Muscle layer of colon (tissue), 2 donors: ENCODE data around the gene ADAMTS19.
"Not testable (repeated sequence)": the region's sequence is repeated elsewhere in the genome, so short reads cannot be mapped to it uniquely, and the experiment has no call there.

Experiments used
- H3K27ac ChIP-seq: one replicate; pipeline ENCODE4 v1.7.0; 2013; ENCODE audit warnings: low read depth, mild to moderate bottlenecking, low read length, moderate library complexity
- H3K27me3 ChIP-seq, 2 donors: one replicate each; pipeline ENCODE4 v1.7.0; 2013; ENCODE audit warnings: low read length in 2 of 2, mild to moderate bottlenecking in 2 of 2; ENCODE audit not compliant: insufficient read depth in 2 of 2, control insufficient read depth in 1 of 2
- H3K36me3 ChIP-seq: one replicate; pipeline ENCODE4 v1.7.0; 2013; ENCODE audit warnings: mild to moderate bottlenecking, low read length; ENCODE audit not compliant: insufficient read depth
- H3K4me1 ChIP-seq: one replicate; pipeline ENCODE4 v1.7.0; 2013; ENCODE audit warnings: mild to moderate bottlenecking, low read length; ENCODE audit not compliant: insufficient read depth
- H3K4me3 ChIP-seq, 2 donors: one replicate each; pipeline ENCODE4 v1.7.0; 2013; ENCODE audit warnings: low read length in 2 of 2, low read depth in 1 of 2, mild to moderate bottlenecking in 1 of 2, moderate library complexity in 1 of 2
- H3K9ac ChIP-seq: one replicate; pipeline ENCODE4 v1.7.0; 2013; ENCODE audit warnings: low read length
- H3K9me3 ChIP-seq: one replicate; pipeline ENCODE4 v1.7.0; 2013; ENCODE audit warnings: mild to moderate bottlenecking, low read length
- donor health status: abdominal sarcoma.
- donor health status: Adenocarcinoma of cecum.

Gene ADAMTS19

DNA sequence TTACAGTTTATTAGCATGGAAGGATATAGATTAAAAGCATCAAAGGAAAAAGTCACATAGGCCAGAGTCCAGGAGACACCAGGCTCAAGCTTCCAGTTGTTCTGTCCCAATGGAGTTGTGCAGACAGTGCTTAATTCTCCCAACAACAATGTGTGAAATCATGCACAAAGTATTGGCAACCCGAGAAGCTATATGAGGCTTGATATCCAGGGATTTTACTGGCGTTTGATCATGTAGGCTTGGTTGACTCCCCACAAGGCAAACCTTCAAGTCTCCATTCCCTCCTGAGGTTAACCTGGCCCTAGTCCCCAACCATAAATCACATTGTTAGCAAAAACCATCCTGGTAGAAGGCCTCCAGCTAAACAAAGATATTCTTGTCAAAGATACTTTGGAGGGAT lies 141.5 kb downstream of the ADAMTS19 start:
- H3K9ac ChIP-seq, result no peak overlapping the region
- H3K9me3 ChIP-seq, result no peaks in the 10 kb centered on the region
- H3K4me1 ChIP-seq, result no peaks in the 10 kb centered on the region
- H3K4me3 ChIP-seq, result no peak overlapping the region
- H3K36me3 ChIP-seq, result no peaks in the 10 kb centered on the region
- H3K27me3 ChIP-seq, result no peaks in the 10 kb centered on the region
- H3K27ac ChIP-seq, result no peak overlapping the region

DNA sequence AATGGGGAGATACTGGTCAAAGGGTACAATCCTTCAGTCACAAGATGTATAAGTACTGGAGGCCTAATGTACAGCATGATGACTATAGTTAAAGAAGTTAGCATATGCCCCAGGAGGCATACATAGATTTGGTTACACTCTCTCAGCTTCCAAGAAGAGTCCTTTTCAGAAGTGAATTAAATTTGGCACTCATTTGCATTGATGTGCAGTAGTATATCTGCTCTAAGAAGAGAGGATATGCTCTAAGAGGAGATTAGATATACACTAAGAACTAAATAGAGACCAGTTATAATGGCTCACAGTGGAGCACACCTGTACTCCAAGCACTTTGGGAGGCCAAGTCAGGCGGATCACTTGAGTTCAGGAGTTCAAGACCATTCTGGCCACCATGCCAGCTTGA lies 148.3 kb downstream of the ADAMTS19 start:
- no peaks in the 10 kb centered on the region for H3K4me1 ChIP-seq
- no peaks in the 10 kb centered on the region for H3K36me3 ChIP-seq
- no peak overlapping the region for H3K4me3 ChIP-seq
- no peak overlapping the region for H3K9ac ChIP-seq
- no peak overlapping the region for H3K27ac ChIP-seq
- no peaks in the 10 kb centered on the region for H3K27me3 ChIP-seq
- H3K9me3 ChIP-seq, result no peaks in the 10 kb centered on the region

DNA sequence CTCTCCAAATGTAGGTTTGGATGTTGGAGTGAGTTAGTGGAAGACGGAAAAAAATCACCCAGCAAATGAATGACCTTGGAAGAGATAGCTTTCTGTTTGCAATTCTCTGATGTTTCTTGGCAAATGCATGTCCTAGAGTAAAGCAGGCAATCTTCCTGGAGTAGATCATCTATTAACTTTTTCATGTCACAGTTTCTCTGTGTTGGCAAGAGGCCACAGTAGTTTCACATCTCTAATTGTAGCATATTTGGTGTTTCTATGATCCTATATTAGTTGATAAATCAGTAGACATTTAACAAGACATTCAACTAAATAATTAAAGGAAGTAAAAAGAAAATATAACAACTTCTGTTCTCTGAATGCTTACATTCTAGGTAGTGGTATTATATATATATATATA lies 149.6 kb downstream of the ADAMTS19 start:
- Histone ChIP-seq H3K27ac (no peak overlapping the region), H3K27me3 (no peaks in the 10 kb centered on the region), H3K9ac (no peak overlapping the region), H3K36me3 (no peaks in the 10 kb centered on the region), H3K4me1 (no peaks in the 10 kb centered on the region), H3K4me3 (no peak overlapping the region), H3K9me3 (no peaks in the 10 kb centered on the region)

DNA sequence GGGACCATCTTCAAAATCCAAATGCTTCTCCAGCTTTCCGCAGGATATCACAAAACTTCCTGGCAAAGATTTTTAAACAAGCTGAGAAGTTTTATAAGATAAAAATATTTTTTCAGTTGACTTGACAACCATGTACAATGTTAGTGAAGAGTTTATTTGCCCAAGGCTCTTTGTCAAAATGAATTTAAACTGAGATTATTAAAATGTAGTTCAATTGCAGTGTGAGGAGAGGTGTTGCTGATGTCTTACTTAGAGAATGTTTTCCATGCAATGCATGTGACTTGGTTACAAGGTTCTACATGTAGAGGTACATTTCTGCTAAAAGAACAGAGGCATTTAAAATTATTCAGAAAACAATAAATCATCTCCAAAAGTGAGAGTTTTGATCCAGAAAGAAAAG lies 156.4 kb downstream of the ADAMTS19 start:
- Histone ChIP-seq H3K27me3 (no peaks in the 10 kb centered on the region), H3K4me1 (no peaks in the 10 kb centered on the region), H3K36me3 (no peaks in the 10 kb centered on the region), H3K9ac (no peak overlapping the region), H3K4me3 (no peak overlapping the region), H3K27ac (no peak overlapping the region), H3K9me3 (no peaks in the 10 kb centered on the region)

DNA sequence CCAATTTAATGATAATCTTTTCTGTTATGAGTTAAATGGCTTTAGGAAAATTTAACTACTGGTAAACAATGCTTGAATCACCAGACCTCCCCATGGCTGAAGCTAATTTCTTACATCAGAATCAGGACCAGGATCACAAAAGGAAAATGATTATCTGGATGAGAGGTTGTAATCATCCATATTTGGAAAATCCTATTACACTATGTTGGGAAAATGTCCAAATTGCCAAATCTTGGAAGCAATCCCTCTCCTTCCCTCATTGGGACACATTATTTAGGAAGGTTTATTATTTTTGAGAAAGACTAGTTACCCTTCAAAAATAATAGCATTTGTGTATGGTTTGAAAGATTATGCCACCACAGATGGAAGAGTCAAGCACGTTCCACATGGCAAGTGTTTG lies 157.1 kb downstream of the ADAMTS19 start:
- no peaks in the 10 kb centered on the region for H3K36me3 ChIP-seq
- H3K4me1 ChIP-seq, result no peaks in the 10 kb centered on the region
- no peak overlapping the region for H3K27ac ChIP-seq
- no peak overlapping the region for H3K9ac ChIP-seq
- no peak overlapping the region for H3K4me3 ChIP-seq
- no peaks in the 10 kb centered on the region for H3K9me3 ChIP-seq
- H3K27me3 ChIP-seq, result no peaks in the 10 kb centered on the region

DNA sequence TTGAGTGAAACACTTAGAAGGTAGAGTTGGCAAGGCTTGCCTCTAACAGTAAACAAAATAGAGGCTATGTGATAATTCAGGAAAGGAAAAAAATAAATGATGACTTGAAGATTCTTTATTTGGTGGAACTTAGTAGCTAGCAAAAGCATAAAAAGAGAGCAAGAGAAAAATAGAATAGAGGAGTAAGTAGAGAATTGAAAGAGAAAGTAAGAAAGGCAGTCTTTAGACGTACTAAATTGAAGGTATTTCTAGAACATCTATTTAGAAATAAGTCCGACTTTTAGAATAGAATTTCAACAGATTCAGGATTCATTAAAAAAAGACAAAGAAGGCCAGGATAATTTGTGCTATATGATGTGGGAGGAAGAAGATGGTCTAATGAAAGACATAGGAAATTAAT lies 159.7 kb downstream of the ADAMTS19 start:
- Histone ChIP-seq H3K4me1 (no peaks in the 10 kb centered on the region), H3K27me3 (no peaks in the 10 kb centered on the region), H3K9ac (no peak overlapping the region), H3K9me3 (no peaks in the 10 kb centered on the region), H3K4me3 (no peak overlapping the region), H3K36me3 (no peaks in the 10 kb centered on the region), H3K27ac (no peak overlapping the region)

GRCh38 chr5:129622531-129622930 lies 162.4 kb downstream of the ADAMTS19 start:
- H3K9ac ChIP-seq, result no peak overlapping the region
- H3K4me3 ChIP-seq, result no peak overlapping the region
- no peak overlapping the region for H3K27ac ChIP-seq
- no peaks in the 10 kb centered on the region for H3K27me3 ChIP-seq
- no peaks in the 10 kb centered on the region for H3K36me3 ChIP-seq
- H3K4me1 ChIP-seq, result no peaks in the 10 kb centered on the region
- H3K9me3 ChIP-seq, result no peaks in the 10 kb centered on the region

GRCh38 chr5:129629575-129629974 lies 169.5 kb downstream of the ADAMTS19 start:
- no peak overlapping the region for H3K4me3 ChIP-seq
- H3K36me3 ChIP-seq, result no peaks in the 10 kb centered on the region
- no peak overlapping the region for H3K27ac ChIP-seq
- H3K4me1 ChIP-seq, result no peaks in the 10 kb centered on the region
- no peaks in the 10 kb centered on the region for H3K9me3 ChIP-seq
- no peaks in the 10 kb centered on the region for H3K27me3 ChIP-seq
- H3K9ac ChIP-seq, result no peak overlapping the region

GRCh38 chr5:129630101-129630500 lies 170.0 kb downstream of the ADAMTS19 start:
- H3K9me3 ChIP-seq, result no peaks in the 10 kb centered on the region
- no peaks in the 10 kb centered on the region for H3K36me3 ChIP-seq
- no peak overlapping the region for H3K27ac ChIP-seq
- no peak overlapping the region for H3K9ac ChIP-seq
- H3K4me1 ChIP-seq, result no peaks in the 10 kb centered on the region
- H3K27me3 ChIP-seq, result no peaks in the 10 kb centered on the region
- no peak overlapping the region for H3K4me3 ChIP-seq

- Histone ChIP-seq H3K9me3 (no peaks in the 10 kb centered on the region), H3K4me1 (no peaks in the 10 kb centered on the region), H3K36me3 (no peaks in the 10 kb centered on the region), H3K4me3 (no peak overlapping the region), H3K27ac (no peak overlapping the region), H3K9ac (no peak overlapping the region), H3K27me3 (no peaks in the 10 kb centered on the region)
Observed at GRCh38 chr5:129631961-129632360, 171.9 kb downstream of the ADAMTS19 start.

DNA sequence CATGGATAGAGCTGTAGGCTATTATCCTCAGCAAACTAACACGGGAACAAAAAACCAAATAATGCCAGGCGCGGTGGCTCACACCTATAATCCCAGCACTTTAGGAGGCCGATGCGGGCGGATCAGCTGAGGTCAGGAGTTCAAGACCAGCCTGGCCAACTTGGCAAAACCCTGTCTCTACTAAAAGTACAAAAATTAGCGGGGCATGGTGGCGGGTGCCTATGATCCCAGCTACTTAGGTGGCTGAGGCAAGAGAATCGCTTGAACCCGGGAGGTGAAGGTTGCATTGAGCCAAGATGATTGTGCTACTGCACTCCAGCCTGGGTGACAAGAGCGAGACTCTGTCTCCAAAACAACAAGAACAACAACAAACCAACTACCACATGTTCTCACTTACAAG lies 177.4 kb downstream of the ADAMTS19 start:
- H3K36me3 ChIP-seq, H3K27ac ChIP-seq, H3K9me3 ChIP-seq, H3K4me1 ChIP-seq, H3K4me3 ChIP-seq, H3K27me3 ChIP-seq, H3K9ac ChIP-seq: not testable (repeated sequence)

- Histone ChIP-seq H3K9ac (no peak overlapping the region), H3K9me3 (no peaks in the 10 kb centered on the region), H3K4me3 (no peak overlapping the region), H3K36me3 (no peaks in the 10 kb centered on the region), H3K4me1 (no peaks in the 10 kb centered on the region), H3K27ac (no peak overlapping the region), H3K27me3 (no peaks in the 10 kb centered on the region)
Observed at GRCh38 chr5:129639331-129639730, 179.2 kb downstream of the ADAMTS19 start.
